Mesothelial cell of epicardium (in vitro differentiated cells): Measurements from ENCODE around the gene NPDC1. TPM values are rescaled to one million over a fixed set of nuclear protein-coding genes. Genes with fewer than 3 reads are reported as not detected.
"Not testable (repeated sequence)": the region's sequence is repeated elsewhere in the genome, so short reads cannot be mapped to it uniquely, and the experiment has no call there.

Source experiments
- DNase-seq, 2 experiments: peaks; one replicate each; pipeline ENCODE4 v3.0.0; 2021; ENCODE audit warnings: low spot score in 2 of 2; ENCODE audit not compliant: unreplicated experiment in 2 of 2
- H3K27ac Mint-ChIP-seq: 2 replicates; pipeline ENCODE4 v1.8.0; 2021; ENCODE audit warnings: mixed read lengths
- H3K27me3 Mint-ChIP-seq: 2 replicates; pipeline ENCODE4 v1.8.0; 2021; ENCODE audit warnings: low read depth, mixed read lengths
- H3K36me3 Mint-ChIP-seq: 2 replicates; pipeline ENCODE4 v1.8.0; 2021; ENCODE audit warnings: mixed read lengths
- H3K4me1 Mint-ChIP-seq: 2 replicates; pipeline ENCODE4 v1.8.0; 2021; ENCODE audit warnings: mixed read lengths
- H3K4me3 Mint-ChIP-seq: 2 replicates; pipeline ENCODE4 v1.8.0; 2021; ENCODE audit warnings: mild to moderate bottlenecking, moderate library complexity, mixed read lengths
- H3K9me3 Mint-ChIP-seq: 2 replicates; pipeline ENCODE4 v1.8.0; 2021; ENCODE audit warnings: mixed read lengths
- total RNA-seq: library from RNA; stranded (reverse); gene quantifications from 3 replicates; pipeline ENCODE4 v1.2.1, GENCODE V29; 2021
- TF ChIP-seq, protein P1 (sequence below): fragments of 200-600 bp; sonication (generic); IDR thresholded peaks from one replicate; pipeline ENCODE4 v1.5.0; 2021; ENCODE audit warnings: antibody characterized with exemption; ENCODE audit not compliant: unreplicated experiment

NPDC1 gene
- total RNA-seq, 1 donor from 2014 or later = 75.8 TPM

DNA sequence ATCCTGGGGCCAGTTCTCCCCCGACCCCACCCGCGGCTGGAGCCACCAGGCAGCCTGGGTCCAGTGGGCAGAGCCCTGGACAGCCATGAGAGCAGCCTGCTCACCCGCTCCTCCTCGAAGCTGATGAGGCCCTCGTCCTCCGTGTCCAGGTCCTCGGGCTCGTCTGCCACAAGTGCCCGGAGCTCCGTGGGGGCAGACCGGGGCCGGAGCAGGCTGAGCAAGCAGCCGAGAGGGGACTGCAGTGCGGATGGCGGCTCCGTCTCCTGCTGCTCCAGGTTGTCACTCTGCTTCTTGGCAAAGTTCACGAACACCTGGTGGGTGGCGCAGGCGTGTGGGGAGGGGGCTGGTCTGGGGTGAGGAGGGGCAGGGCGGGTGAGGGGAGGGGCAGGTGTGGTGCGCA, 37.7 kb downstream of the NPDC1 start:
- Mint-ChIP-seq H3K9me3 (peaks cover 5% of the 10 kb centered on the region), H3K36me3 (peaks cover 6% of the 10 kb centered on the region), H3K4me1 (no peaks in the 10 kb centered on the region), H3K27me3 (no peaks in the 10 kb centered on the region), H3K27ac (no peak overlapping the region), H3K4me3 (no peak overlapping the region)
- no peak for DNase-seq
- TF ChIP-seq, protein P1, sequence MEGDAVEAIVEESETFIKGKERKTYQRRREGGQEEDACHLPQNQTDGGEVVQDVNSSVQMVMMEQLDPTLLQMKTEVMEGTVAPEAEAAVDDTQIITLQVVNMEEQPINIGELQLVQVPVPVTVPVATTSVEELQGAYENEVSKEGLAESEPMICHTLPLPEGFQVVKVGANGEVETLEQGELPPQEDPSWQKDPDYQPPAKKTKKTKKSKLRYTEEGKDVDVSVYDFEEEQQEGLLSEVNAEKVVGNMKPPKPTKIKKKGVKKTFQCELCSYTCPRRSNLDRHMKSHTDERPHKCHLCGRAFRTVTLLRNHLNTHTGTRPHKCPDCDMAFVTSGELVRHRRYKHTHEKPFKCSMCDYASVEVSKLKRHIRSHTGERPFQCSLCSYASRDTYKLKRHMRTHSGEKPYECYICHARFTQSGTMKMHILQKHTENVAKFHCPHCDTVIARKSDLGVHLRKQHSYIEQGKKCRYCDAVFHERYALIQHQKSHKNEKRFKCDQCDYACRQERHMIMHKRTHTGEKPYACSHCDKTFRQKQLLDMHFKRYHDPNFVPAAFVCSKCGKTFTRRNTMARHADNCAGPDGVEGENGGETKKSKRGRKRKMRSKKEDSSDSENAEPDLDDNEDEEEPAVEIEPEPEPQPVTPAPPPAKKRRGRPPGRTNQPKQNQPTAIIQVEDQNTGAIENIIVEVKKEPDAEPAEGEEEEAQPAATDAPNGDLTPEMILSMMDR = no peak

DNA sequence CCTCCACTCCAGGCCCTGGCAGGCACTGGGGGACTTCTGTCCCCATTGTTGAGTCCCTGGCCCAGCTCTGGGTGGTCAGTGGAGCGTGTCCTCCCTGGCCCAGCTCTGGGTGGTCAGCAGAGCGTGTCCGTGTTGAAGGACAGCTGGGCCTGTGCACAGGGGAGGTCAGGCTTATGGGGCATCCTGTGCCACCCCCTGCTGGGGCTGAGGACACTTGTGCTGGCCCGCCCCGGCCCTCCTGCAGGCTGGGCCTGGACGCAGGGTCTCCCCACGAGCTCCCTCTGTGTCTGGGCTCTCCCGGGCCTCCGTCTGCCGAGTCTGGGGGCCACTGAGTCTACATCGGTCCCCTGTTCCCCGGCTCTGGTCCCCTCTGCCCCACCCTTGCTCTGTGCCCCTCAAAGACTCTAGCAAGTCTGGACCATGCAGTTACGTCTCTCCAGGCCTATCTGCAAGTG, 38.1 kb downstream of the NPDC1 start:
- TF ChIP-seq, protein P1 = no peak
- Mint-ChIP-seq H3K36me3 (peaks cover 6% of the 10 kb centered on the region), H3K9me3 (peaks cover 5% of the 10 kb centered on the region), H3K27me3 (no peaks in the 10 kb centered on the region), H3K4me3 (no peak overlapping the region), H3K27ac (no peak overlapping the region), H3K4me1 (no peaks in the 10 kb centered on the region)
- DNase-seq = no peak

DNA sequence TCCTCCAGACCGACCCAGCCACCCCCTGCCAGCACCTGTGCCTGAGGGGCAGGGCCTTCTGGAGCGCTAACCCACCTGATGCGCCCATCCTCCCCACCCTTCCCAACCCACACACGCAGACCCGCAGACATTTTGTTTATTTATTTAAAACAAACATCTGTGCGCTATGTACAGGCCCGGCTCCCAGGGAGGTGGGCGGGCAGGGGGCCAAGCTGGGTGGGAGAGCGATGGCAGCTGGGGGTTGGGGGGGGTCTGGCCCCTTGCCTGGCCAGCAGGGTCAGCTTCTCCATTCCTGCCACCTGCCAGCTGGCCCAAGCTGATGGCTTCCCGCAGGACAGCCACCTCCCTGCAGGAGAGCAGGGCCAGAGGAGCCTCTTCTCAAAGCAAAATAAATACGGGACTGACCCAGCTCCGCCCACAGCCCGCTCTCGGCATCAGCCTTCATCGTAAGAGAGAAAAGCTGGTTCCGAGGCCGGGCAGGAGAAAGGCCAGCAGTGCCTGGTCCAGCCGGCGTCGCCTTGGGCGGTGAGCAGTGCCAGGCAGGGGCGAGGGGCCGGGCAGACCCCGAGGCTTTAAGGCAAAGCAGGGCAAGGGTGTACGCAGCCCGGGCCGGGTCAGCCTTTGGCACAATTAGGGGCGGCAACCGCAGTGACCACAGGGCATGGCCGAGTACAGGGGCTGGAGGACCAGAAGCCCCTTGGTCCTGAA, 38.7 kb downstream of the NPDC1 start:
- Mint-ChIP-seq H3K36me3 (peaks cover 3% of the 10 kb centered on the region), H3K4me3 (no peak overlapping the region), H3K4me1 (no peaks in the 10 kb centered on the region), H3K27ac (no peak overlapping the region), H3K27me3 (no peaks in the 10 kb centered on the region), H3K9me3 (peaks cover 5% of the 10 kb centered on the region)
- no peak for DNase-seq
- TF ChIP-seq, protein P1 = no peak

DNA sequence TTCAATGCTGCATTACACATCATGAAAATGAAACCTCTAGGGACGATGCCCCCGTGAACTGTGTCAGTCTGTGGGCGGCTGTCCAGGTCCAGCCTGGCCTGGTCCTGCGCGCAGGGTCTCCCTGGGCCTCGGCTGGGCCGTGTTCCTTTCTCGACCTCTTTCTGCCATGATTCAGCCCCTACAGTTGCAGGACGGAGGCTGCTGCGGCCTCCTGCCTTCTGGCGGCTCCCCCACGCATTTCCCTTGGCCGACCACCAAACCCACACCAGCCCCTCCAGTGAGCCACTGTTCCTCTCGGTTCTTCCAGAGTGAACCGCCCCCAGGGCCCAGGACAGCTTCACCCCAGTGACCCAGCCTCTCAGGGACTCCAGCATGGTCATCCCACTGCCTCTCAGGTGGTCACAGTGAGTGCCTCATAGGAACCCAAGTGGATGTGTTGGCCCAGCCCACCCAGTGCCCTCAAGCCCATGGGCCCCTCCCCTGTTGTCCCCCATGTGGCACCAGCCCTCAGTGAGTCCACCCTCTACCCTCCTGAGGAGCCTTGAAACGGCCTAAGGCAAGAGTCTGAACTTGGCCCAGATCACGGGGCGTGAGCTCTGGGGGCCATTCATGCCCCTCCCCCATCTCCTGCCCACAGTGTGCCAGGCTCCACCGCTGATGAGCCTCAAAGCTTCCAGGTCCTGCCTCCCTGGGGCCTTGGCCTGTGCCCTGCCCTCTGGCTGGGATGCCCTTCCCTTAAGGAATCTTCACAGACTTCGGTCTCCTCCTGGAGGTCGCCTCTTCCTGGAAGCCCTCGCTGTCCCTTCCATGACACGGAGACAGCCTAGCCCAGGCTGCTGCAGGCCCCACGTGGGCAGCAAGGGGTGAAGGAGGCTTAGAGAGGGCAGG, 39.6 kb downstream of the NPDC1 start:
- H3K9me3 Mint-ChIP-seq = peaks cover 5% of the 10 kb centered on the region
- no peak for DNase-seq
- no peaks in the 10 kb centered on the region for H3K27me3 Mint-ChIP-seq
- no peaks in the 10 kb centered on the region for H3K4me1 Mint-ChIP-seq
- H3K27ac Mint-ChIP-seq = no peak overlapping the region
- TF ChIP-seq, protein P1 = no peak
- H3K36me3 Mint-ChIP-seq = peaks cover 1% of the 10 kb centered on the region
- no peak overlapping the region for H3K4me3 Mint-ChIP-seq

DNA sequence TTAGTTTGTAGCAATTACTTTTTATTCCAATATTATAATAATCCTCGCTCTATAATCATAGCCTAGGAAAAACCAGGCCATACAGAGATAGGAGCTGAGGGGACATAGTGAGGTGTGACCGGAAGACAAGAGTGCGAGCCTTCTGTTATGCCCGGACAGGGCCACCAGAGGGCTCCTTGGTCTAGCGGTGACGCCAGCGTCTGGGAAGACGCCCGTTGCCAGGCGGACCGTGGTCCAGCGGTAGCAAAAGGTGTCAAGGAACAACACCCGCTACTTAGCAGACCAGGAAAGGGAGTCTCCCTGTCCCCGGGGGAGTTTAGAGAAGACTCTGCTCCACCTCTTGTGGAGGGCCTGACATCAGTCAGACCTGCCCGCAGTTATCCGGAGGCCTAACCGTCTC, 41.7 kb downstream of the NPDC1 start:
- H3K36me3 Mint-ChIP-seq, H3K4me1 Mint-ChIP-seq, H3K27ac Mint-ChIP-seq, DNase-seq, H3K27me3 Mint-ChIP-seq, H3K4me3 Mint-ChIP-seq, H3K9me3 Mint-ChIP-seq: not testable (repeated sequence)

DNA sequence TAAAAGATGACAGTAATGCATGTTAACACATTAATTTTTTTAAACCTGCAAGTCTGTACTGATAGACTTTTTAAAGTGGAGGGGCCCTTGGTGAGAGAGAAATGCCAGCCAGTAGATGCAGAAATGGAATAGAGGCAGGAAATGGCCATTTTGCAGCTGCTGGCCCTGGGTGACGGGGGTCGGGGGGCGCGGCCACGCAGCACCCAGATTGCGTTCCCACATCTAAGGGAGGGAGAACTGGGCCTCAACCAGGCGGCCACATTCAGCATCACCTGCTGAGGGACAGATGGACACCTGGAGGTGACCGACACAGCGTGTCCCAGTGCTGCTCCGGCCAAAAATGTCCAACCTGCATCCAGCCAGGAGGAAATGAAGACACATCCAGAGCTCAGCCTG, 43.3 kb downstream of the NPDC1 start:
- Mint-ChIP-seq H3K4me3 (no peak overlapping the region), H3K27ac (no peak overlapping the region), H3K27me3 (no peaks in the 10 kb centered on the region), H3K36me3 (no peaks in the 10 kb centered on the region), H3K9me3 (peaks cover 5% of the 10 kb centered on the region), H3K4me1 (peaks cover 11% of the 10 kb centered on the region)
- TF ChIP-seq, protein P1 = no peak
- no peak for DNase-seq
